NCI-H345 treated with DMSO at 0.1 percent for 48 hours (cell line): Measurements from ENCODE around the gene ADAT2.

ENCODE experiments used
- DNase-seq: peaks from one replicate; lab custom pipeline; 2025; ENCODE audit not compliant: unreplicated experiment; lab: John Stamatoyannopoulos, UW

The ADAT2 gene

GRCh38 chr6:143399176-143399575 is 51.3 kb downstream of the ADAT2 start:
- DNase-seq: no peak

- DNase-seq: no peak
Observed at GRCh38 chr6:143397227-143398222, 53.0 kb downstream of the ADAT2 start.

- no peak for DNase-seq
Observed at GRCh38 chr6:143396497-143397226, 53.8 kb downstream of the ADAT2 start.

- DNase-seq: no peak
Observed at GRCh38 chr6:143395699-143396098, 54.8 kb downstream of the ADAT2 start.

- no peak for DNase-seq
Observed at GRCh38 chr6:143394389-143394788, 56.1 kb downstream of the ADAT2 start.

GRCh38 chr6:143390278-143390677 is 60.2 kb downstream of the ADAT2 start:
- DNase-seq: no peak

- no peak for DNase-seq
Observed at GRCh38 chr6:143385636-143386035, 64.9 kb downstream of the ADAT2 start.

GRCh38 chr6:143376861-143377260 is 73.6 kb downstream of the ADAT2 start:
- no peak for DNase-seq

GRCh38 chr6:143376375-143376774 is 74.1 kb downstream of the ADAT2 start:
- no peak for DNase-seq

- no peak for DNase-seq
Observed at GRCh38 chr6:143375022-143375585, 75.4 kb downstream of the ADAT2 start.

- DNase-seq: no peak
Observed at GRCh38 chr6:143374014-143374413, 76.5 kb downstream of the ADAT2 start.
